Mammary epithelial cell (primary cell): Measurements from ENCODE around the gene OR2V1.

Experiments used
- EZH2 ChIP-seq: IDR thresholded peaks from 2 replicates; pipeline ENCODE4 v1.6.1; 2012; ENCODE audit warnings: low read length, inconsistent platforms, borderline replicate concordance
- TF ChIP-seq, protein P1 (sequence below), 2 donors: IDR thresholded peaks in 1 of 2; conservative IDR thresholded peaks in 1 of 2; 2 replicates each; pipeline ENCODE4 v1.5.1; 2011 to 2012; ENCODE audit warnings: inconsistent platforms in 2 of 2, low read length in 2 of 2, mild to moderate bottlenecking in 2 of 2, control low read depth in 1 of 2, low read depth in 1 of 2; ENCODE audit not compliant: insufficient read depth in 1 of 2; ENCODE audit errors: extremely low read depth in 1 of 2

DNA sequence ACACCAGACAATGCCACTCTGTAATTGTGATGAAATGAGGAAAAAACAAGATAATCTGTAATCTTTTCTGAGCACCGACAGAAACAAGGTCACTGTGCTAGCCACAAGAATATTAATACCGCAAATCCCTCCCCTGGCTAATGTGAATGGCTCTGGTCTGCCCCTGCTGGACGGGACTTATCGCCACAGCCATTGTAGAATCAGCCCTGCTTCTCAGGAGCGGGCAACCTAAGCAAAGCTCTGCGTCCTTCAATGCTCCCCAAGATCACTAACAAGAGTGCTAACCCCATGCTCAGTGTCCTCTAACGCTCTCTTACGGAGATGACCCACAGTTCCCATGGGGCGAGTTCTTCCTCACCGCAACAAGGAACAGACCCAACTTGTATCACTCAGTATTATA lies 42.7 kb downstream of the OR2V1 start:
- TF ChIP-seq, protein P1, sequence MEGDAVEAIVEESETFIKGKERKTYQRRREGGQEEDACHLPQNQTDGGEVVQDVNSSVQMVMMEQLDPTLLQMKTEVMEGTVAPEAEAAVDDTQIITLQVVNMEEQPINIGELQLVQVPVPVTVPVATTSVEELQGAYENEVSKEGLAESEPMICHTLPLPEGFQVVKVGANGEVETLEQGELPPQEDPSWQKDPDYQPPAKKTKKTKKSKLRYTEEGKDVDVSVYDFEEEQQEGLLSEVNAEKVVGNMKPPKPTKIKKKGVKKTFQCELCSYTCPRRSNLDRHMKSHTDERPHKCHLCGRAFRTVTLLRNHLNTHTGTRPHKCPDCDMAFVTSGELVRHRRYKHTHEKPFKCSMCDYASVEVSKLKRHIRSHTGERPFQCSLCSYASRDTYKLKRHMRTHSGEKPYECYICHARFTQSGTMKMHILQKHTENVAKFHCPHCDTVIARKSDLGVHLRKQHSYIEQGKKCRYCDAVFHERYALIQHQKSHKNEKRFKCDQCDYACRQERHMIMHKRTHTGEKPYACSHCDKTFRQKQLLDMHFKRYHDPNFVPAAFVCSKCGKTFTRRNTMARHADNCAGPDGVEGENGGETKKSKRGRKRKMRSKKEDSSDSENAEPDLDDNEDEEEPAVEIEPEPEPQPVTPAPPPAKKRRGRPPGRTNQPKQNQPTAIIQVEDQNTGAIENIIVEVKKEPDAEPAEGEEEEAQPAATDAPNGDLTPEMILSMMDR (conservative IDR thresholded peaks at IDR 0.05 in 1 of 2, IDR thresholded peaks at IDR 0.05 in 1 of 2; ENCODE audit: extremely low read depth in 1 of 2, insufficient read depth in 1 of 2, low read depth in 1 of 2, low read length in 2 of 2) = peak; percentile 37 to 46
- no peak for TF ChIP-seq EZH2
